Skeletal muscle satellite cell (primary cell): Measurements from ENCODE around the gene MRM1.

Experiments
- H3K27me3 ChIP-seq: 2 replicates; pipeline ENCODE4 v1.7.0; 2013; ENCODE audit warnings: low read length; ENCODE audit not compliant: control insufficient read depth, insufficient read depth
- H3K36me3 ChIP-seq: 2 replicates; pipeline ENCODE4 v1.7.0; 2013; ENCODE audit warnings: mild to moderate bottlenecking, control low read depth, low read length; ENCODE audit not compliant: insufficient read depth
- H3K4me1 ChIP-seq: 2 replicates; pipeline ENCODE4 v1.7.0; 2013; ENCODE audit warnings: low read length; ENCODE audit not compliant: control insufficient read depth, insufficient read depth
- H3K4me2 ChIP-seq: 2 replicates; pipeline ENCODE4 v1.7.0; 2013; ENCODE audit warnings: mild to moderate bottlenecking, low read length
- H3K4me3 ChIP-seq: 2 replicates; pipeline ENCODE4 v1.7.0; 2013; ENCODE audit warnings: low read length
- H3K9ac ChIP-seq: 2 replicates; pipeline ENCODE4 v1.7.0; 2013; ENCODE audit warnings: mild to moderate bottlenecking, low read depth, low read length, moderate library complexity
- H3K9me3 ChIP-seq: replicated peaks from 2 replicates; pipeline ENCODE4 v1.7.0; 2013; ENCODE audit warnings: mild to moderate bottlenecking, control low read depth, low read length

The MRM1 gene

DNA sequence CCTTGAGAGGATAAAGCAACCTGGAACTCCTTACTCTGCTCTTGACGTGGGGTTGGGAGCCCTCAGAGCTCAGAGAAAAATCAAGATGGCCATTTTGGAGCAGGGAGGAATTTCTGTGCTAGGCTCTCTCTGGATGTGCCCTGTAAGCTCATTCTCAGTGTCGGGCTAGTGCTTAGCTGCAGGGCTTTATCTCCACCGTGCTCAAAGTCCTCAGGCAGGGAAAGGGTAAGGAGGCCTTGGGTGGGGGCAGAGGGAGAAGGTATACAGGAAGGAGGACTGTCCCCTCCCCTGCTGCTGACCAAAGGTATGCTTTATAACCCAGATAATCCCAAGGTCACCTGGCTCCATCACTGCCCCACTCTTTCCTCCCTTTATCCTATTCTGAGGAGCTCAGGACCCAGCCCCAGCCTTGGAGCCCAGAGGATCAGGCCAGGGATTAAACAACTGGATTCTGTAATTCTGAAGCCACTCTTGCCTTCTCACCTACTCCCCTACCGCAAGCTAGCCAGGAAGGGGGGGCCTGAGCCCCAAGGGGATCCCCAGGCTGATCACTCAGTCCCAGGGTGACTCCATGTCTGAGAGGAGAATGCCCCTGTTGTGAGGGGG lies 8.6 kb upstream of the MRM1 start:
- Histone ChIP-seq H3K36me3 (peaks cover 30% of the 10 kb centered on the region), H3K27me3 (no peaks in the 10 kb centered on the region), H3K4me1 (peaks cover 14% of the 10 kb centered on the region), H3K9ac (peak overlapping the region; percentile 87), H3K4me3 (peak overlapping the region; percentile 88), H3K4me2 (peak overlapping the region; percentile 92), H3K9me3 (no peaks in the 10 kb centered on the region)

DNA sequence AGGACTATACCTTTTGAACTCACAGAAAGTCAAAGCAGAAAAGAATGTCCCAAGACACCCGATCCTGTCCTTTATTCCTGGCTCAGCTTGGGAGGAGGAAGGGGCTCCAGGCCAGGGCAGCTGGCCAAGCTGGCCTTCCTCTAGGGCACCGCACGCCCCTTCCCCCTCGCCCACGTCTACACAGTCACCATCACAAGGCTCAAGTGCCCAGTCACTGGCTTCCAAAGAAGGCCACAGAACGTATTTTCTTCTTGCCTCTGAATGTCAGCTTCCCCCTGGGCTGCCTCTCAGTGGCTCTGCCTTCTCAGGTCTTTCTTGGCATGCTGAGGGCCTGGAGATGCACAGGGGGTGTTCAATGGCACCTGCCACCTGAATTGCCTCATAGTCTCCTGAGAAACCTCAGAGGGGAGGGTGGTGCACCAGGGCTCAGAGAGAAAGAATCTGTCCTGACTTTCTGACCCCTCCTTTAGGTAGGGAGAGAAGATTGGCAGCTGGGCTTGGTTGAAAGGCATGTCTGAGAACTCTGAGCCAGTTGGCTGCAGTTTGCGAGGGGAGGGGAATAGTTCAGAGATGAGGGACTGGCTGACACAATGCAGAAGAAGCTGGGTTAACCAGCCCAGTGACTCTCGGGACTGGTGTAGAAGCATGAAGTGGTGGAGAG lies 7.6 kb upstream of the MRM1 start:
- no peaks in the 10 kb centered on the region for H3K27me3 ChIP-seq
- H3K36me3 ChIP-seq: peaks cover 23% of the 10 kb centered on the region

DNA sequence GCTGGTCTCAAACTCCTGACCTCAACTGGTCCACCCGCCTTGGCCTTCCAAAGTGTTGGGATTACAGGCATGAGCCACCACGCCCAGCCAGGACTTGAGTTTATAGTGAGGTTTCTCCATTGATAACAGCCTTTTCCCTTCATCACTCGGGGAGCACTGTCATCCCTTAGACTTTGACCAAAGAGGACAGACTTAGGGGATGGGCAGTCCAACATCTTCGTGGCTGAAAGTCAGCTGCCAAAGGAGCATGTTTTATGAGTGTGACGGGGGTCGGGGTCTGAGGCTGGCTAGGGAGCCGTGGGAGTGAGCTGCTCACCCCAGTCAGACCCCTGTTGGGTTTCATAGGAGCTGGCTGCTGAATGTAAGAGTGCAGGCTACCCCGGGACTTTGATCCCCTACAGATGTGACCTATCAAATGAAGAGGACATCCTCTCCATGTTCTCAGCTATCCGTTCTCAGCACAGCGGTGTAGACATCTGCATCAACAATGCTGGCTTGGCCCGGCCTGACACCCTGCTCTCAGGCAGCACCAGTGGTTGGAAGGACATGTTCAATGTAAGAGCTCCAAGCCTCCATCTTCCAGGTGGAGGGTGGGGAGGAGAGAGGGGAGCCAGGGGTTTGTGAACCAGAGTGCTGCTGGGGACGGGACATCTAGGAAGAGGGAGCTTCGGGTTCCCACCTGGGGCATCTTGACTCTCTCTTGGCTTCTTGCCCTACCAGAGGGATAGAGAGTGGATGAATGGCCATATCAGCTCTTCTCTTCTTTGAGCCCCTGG lies 6.6 kb upstream of the MRM1 start:
- Histone ChIP-seq H3K27me3 (no peaks in the 10 kb centered on the region), H3K4me3 (no peak overlapping the region), H3K9me3 (no peaks in the 10 kb centered on the region), H3K4me1 (peaks cover 14% of the 10 kb centered on the region), H3K9ac (no peak overlapping the region), H3K4me2 (no peak overlapping the region), H3K36me3 (peaks cover 13% of the 10 kb centered on the region)

More for the DNA sequence above, 7.6 kb upstream of the MRM1 start:
- Histone ChIP-seq H3K4me1 (peaks cover 14% of the 10 kb centered on the region), H3K4me3 (no peak overlapping the region), H3K4me2 (no peak overlapping the region), H3K9me3 (no peaks in the 10 kb centered on the region), H3K9ac (no peak overlapping the region)

DNA sequence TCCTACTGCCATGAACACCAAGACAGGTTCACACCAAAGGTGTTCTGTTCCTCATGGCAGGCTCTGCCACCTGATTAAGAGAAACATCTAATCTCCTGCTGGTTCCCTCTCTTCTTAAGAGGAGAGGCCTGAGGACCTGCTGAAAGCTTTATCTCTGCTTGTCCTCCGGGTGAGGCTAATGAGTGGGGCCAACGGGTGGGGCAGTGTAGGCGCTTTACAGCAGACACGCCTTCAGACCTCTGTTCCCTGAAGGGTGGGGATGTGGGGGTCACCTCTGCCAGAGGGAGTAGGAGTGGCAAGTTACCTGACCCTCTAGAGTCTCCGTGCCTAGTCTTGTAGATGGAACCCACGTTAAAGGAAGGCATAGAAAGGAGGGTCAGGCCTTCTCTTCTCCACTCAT lies 4.2 kb upstream of the MRM1 start:
- no peaks in the 10 kb centered on the region for H3K27me3 ChIP-seq
- no peak overlapping the region for H3K9ac ChIP-seq
- H3K9me3 ChIP-seq: no peaks in the 10 kb centered on the region
- H3K4me2 ChIP-seq: no peak overlapping the region
- H3K4me3 ChIP-seq: no peak overlapping the region
- no peaks in the 10 kb centered on the region for H3K36me3 ChIP-seq
- peaks cover 18% of the 10 kb centered on the region for H3K4me1 ChIP-seq

DNA sequence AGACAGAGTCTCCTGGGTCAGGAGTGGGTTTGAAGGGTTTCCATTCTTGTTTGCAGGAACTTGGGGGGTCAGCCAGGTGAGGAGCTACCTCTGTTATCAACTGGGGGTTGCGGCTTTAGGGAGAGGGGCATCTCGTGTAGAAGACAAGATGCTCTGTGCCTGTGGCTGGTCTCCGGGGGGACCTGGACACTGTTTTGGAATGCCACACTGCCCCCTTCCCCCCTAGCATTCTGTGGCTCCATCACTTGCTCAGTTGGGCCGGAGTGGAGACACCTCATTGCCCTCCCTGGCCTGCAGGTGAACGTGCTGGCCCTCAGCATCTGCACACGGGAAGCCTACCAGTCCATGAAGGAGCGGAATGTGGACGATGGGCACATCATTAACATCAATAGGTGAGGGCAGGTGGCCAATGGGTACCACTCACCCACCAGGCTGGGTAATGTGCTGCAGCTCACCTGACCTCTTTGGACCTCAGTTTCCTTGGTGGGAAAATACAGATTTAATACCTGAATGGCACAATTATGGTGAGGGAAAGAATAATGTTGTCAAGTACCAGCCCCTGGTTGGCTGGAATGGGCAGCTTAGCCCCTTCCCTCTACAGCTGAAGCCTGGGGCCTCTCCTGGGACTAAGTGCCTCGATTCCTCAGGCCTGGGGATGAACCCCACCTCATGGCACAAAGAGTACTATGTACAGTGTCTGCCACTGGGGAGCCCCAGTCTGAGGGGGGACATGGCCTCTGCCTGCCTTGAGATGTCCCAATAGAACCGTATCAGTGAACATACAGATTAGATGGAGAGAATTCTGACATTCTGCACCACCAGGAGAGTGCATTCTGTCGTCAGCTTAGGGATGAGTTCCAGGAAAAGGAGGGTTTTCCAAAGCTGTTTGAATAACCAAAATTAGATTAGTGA lies 3.3 kb upstream of the MRM1 start:
- H3K4me2 ChIP-seq: no peak overlapping the region
- no peaks in the 10 kb centered on the region for H3K27me3 ChIP-seq
- peaks cover 15% of the 10 kb centered on the region for H3K4me1 ChIP-seq
- H3K36me3 ChIP-seq: no peaks in the 10 kb centered on the region
- H3K9me3 ChIP-seq: no peaks in the 10 kb centered on the region
- H3K9ac ChIP-seq: no peak overlapping the region
- no peak overlapping the region for H3K4me3 ChIP-seq

DNA sequence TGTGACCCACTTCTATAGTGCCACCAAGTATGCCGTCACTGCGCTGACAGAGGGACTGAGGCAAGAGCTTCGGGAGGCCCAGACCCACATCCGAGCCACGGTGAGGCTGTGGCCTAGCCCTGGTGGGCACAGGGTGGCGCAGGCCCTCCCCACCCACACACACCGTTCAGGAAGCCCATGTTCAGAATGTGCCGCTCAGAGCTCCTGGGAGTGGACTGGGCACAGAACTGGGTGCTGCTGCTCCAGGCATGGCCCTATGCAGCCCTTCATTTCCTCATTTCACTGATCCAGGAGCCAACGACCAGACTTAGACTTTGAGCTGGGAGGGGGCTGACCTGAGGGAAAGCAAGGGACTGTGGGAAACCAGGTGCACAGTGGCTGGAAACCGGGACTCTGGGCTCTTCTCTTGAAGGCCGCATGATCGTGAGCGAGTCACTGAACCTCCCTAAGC lies 2.4 kb upstream of the MRM1 start:
- Histone ChIP-seq H3K9me3 (no peaks in the 10 kb centered on the region), H3K4me2 (no peak overlapping the region), H3K27me3 (no peaks in the 10 kb centered on the region), H3K4me3 (no peak overlapping the region), H3K4me1 (peaks cover 15% of the 10 kb centered on the region), H3K9ac (no peak overlapping the region), H3K36me3 (no peaks in the 10 kb centered on the region)

DNA sequence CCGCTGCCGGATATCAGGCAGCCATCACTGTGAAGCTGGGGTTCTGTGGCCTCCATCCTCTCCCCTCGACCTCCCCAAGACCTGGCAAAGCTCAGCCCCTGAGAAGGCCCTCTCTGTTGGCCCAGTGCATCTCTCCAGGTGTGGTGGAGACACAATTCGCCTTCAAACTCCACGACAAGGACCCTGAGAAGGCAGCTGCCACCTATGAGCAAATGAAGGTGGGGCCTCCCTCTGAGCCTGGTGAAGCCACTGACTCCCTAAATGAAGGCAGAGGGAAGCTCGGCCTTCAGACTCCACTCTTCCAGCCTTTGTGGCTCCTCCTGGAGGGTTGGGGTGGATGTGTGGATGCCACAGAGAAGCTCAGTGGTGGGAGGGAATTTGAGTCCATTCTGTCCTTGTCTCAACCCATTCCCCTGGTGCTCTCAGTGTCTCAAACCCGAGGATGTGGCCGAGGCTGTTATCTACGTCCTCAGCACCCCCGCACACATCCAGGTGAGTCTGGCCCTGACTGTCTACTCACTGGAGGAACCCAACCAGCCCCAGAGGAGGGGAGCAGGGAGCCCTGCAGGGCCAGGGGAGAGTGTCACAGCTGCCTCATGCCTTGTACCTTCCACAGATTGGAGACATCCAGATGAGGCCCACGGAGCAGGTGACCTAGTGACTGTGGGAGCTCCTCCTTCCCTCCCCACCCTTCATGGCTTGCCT lies 1.7 kb upstream of the MRM1 start:
- H3K4me3 ChIP-seq: no peak overlapping the region
- H3K4me1 ChIP-seq: peaks cover 19% of the 10 kb centered on the region
- H3K4me2 ChIP-seq: no peak overlapping the region
- H3K27me3 ChIP-seq: no peaks in the 10 kb centered on the region
- H3K9ac ChIP-seq: no peak overlapping the region
- no peaks in the 10 kb centered on the region for H3K9me3 ChIP-seq
- H3K36me3 ChIP-seq: no peaks in the 10 kb centered on the region

DNA sequence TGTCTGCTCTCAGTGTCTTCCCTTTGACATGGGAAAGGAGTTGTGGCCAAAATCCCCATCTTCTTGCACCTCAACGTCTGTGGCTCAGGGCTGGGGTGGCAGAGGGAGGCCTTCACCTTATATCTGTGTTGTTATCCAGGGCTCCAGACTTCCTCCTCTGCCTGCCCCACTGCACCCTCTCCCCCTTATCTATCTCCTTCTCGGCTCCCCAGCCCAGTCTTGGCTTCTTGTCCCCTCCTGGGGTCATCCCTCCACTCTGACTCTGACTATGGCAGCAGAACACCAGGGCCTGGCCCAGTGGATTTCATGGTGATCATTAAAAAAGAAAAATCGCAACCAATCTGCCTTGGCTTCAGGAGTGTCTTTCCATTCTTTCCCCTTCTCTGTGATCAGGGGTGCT lies 918 bp upstream of the MRM1 start:
- no peaks in the 10 kb centered on the region for H3K27me3 ChIP-seq
- peak overlapping the region; percentile 95 for H3K4me2 ChIP-seq
- H3K9me3 ChIP-seq: no peaks in the 10 kb centered on the region
- peak overlapping the region; percentile 90 for H3K9ac ChIP-seq
- H3K4me3 ChIP-seq: peak overlapping the region; percentile 92
- H3K36me3 ChIP-seq: no peaks in the 10 kb centered on the region
- H3K4me1 ChIP-seq: peaks cover 19% of the 10 kb centered on the region

DNA sequence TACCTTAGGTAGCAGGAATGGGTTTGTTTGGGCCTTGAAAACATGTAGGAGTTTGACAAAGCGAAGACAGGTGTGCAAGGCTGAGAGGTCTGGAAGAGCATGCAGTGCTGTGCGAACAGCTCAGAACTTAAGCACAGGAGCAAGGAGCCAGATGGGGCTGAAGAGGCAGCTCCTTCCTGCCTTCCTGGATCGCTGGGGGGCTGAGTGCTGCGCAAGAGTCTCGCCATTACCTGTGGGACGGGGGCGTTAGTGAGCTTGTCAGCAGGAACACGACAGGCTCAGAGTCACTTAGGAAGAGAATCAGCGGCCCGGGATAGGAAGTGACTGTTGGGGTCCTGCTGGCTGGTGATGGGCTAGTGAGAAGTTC lies 464 bp upstream of the MRM1 start:
- Histone ChIP-seq H3K4me3 (peak overlapping the region; percentile 92), H3K27me3 (no peaks in the 10 kb centered on the region), H3K9me3 (no peaks in the 10 kb centered on the region), H3K9ac (peak overlapping the region; percentile 90), H3K4me1 (peaks cover 19% of the 10 kb centered on the region), H3K4me2 (peak overlapping the region; percentile 95), H3K36me3 (no peaks in the 10 kb centered on the region)

DNA sequence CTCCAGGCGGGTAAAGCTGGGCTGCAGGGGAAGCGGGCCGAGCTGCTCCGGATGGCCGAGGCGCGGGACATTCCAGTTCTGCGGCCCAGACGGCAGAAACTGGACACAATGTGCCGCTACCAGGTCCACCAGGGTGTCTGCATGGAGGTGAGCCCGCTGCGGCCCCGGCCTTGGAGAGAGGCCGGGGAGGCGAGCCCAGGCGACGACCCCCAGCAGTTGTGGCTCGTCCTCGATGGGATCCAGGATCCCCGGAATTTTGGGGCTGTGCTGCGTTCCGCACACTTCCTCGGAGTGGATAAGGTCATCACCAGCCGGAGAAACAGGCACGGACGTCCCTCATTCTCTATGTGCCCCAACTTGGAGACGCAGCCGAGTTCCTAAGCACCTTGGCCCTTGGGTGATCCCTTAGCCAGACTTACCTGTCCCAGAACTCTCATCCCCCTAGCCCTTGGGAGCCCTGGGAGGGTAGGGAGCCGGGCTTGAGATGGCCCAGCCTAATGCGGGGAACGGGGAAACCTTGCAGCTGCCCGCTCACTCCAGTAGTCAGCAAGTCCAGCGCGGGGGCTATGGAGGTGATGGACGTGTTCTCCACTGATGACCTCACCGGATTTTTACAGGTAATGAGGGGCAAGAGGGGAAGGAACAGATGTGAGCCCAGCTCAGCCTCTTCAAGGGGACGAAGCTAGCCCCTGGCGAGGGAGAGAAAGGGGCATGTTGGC lies 806 bp downstream of the MRM1 start:
- Histone ChIP-seq H3K27me3 (no peaks in the 10 kb centered on the region), H3K36me3 (no peaks in the 10 kb centered on the region), H3K9ac (peak overlapping the region; percentile 90), H3K9me3 (no peaks in the 10 kb centered on the region), H3K4me1 (peaks cover 19% of the 10 kb centered on the region), H3K4me3 (peak overlapping the region; percentile 92), H3K4me2 (peak overlapping the region; percentile 95)
